Measurements from ENCODE around the gene ARHGAP21. TPM values are rescaled to one million over a fixed set of nuclear protein-coding genes. Genes with fewer than 3 reads are reported as not detected.

Gene ARHGAP21
- total and polyA plus RNA-seq, 2 experiments from 2014 or later = 15.3 to 44.5 TPM

GRCh38 chr10:24597426-24597825 lies 126.3 kb downstream of the ARHGAP21 start:
- Mint-ChIP-seq H3K4me1 (peaks cover 15% of the 10 kb centered on the region), H3K27ac (no peak overlapping the region), H3K36me3 (ENCODE audit: low read depth) (peaks cover 7% of the 10 kb centered on the region; the same call in 2 of the 3 replicates), H3K27me3 (ENCODE audit: insufficient read depth, low read depth, poor library complexity) (no peaks in the 10 kb centered on the region), H3K4me3 (no peak overlapping the region), H3K9me3 (no peaks in the 10 kb centered on the region)
- no peaks in the 10 kb centered on the region for H3K4me1 ChIP-seq (ENCODE audit: insufficient read depth)
- peaks cover 11% of the 10 kb centered on the region for H3K36me3 ChIP-seq (ENCODE audit: insufficient read depth)
- H4K20me1 ChIP-seq (replicated peaks; ENCODE audit: insufficient read depth) = no peaks in the 10 kb centered on the region
- H3F3A ChIP-seq (replicated peaks; ENCODE audit: low read depth) = no peaks in the 10 kb centered on the region
- no peak overlapping the region for H3K4me2 ChIP-seq
- no peak for ATAC-seq
- H3K4me3 ChIP-seq = no peak overlapping the region
- no peaks in the 10 kb centered on the region for H3K27me3 ChIP-seq (ENCODE audit: insufficient read depth)
- no peaks in the 10 kb centered on the region for H3K79me2 ChIP-seq (replicated peaks; ENCODE audit: insufficient read depth)
- DNase-seq (ENCODE audit: low spot score) = no peak
- H3K9me2 ChIP-seq (ENCODE audit: insufficient read depth) = no peaks in the 10 kb centered on the region
- no peak overlapping the region for H3K27ac ChIP-seq (ENCODE audit: low read depth)
- TF ChIP-seq ZNF114 (CRISPR knock-in tag; IDR thresholded peaks at IDR 0.05) = no peak
- TF ChIP-seq NANOG (IDR thresholded peaks at IDR 0.05; ENCODE audit: borderline replicate concordance) = no peak
- no peak for TF ChIP-seq ETS1 (IDR thresholded peaks at IDR 0.05)
- no peak for TF ChIP-seq CREB1 (CRISPR knock-in tag; IDR thresholded peaks at IDR 0.05; ENCODE audit: low read depth)
- TF ChIP-seq, protein P1, sequence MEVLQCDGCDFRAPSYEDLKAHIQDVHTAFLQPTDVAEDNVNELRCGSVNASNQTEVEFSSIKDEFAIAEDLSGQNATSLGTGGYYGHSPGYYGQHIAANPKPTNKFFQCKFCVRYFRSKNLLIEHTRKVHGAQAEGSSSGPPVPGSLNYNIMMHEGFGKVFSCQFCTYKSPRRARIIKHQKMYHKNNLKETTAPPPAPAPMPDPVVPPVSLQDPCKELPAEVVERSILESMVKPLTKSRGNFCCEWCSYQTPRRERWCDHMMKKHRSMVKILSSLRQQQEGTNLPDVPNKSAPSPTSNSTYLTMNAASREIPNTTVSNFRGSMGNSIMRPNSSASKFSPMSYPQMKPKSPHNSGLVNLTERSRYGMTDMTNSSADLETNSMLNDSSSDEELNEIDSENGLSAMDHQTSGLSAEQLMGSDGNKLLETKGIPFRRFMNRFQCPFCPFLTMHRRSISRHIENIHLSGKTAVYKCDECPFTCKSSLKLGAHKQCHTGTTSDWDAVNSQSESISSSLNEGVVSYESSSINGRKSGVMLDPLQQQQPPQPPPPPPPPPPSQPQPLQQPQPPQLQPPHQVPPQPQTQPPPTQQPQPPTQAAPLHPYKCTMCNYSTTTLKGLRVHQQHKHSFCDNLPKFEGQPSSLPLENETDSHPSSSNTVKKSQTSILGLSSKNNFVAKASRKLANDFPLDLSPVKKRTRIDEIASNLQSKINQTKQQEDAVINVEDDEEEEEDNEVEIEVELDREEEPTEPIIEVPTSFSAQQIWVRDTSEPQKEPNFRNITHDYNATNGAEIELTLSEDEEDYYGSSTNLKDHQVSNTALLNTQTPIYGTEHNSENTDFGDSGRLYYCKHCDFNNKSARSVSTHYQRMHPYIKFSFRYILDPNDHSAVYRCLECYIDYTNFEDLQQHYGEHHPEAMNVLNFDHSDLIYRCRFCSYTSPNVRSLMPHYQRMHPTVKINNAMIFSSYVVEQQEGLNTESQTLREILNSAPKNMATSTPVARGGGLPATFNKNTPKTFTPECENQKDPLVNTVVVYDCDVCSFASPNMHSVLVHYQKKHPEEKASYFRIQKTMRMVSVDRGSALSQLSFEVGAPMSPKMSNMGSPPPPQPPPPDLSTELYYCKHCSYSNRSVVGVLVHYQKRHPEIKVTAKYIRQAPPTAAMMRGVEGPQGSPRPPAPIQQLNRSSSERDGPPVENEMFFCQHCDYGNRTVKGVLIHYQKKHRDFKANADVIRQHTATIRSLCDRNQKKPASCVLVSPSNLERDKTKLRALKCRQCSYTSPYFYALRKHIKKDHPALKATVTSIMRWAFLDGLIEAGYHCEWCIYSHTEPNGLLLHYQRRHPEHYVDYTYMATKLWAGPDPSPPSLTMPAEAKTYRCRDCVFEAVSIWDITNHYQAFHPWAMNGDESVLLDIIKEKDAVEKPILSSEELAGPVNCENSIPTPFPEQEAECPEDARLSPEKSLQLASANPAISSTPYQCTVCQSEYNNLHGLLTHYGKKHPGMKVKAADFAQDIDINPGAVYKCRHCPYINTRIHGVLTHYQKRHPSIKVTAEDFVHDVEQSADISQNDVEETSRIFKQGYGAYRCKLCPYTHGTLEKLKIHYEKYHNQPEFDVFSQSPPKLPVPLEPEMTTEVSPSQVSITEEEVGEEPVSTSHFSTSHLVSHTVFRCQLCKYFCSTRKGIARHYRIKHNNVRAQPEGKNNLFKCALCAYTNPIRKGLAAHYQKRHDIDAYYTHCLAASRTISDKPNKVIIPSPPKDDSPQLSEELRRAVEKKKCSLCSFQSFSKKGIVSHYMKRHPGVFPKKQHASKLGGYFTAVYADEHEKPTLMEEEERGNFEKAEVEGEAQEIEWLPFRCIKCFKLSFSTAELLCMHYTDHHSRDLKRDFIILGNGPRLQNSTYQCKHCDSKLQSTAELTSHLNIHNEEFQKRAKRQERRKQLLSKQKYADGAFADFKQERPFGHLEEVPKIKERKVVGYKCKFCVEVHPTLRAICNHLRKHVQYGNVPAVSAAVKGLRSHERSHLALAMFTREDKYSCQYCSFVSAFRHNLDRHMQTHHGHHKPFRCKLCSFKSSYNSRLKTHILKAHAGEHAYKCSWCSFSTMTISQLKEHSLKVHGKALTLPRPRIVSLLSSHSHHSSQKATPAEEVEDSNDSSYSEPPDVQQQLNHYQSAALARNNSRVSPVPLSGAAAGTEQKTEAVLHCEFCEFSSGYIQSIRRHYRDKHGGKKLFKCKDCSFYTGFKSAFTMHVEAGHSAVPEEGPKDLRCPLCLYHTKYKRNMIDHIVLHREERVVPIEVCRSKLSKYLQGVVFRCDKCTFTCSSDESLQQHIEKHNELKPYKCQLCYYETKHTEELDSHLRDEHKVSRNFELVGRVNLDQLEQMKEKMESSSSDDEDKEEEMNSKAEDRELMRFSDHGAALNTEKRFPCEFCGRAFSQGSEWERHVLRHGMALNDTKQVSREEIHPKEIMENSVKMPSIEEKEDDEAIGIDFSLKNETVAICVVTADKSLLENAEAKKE (CRISPR knock-in tag; IDR thresholded peaks at IDR 0.05) = no peak
- TF ChIP-seq EZH2 (IDR thresholded peaks at IDR 0.05; ENCODE audit: low read depth, unreplicated experiment) = no peak
- no peak for TF ChIP-seq JUNB (IDR thresholded peaks at IDR 0.05; ENCODE audit: unreplicated experiment)
- H2AFZ ChIP-seq = no peak overlapping the region

Data from GM23338 (cell line).